ENCODE data around the gene RAB10. TPM values are rescaled to one million over a fixed set of nuclear protein-coding genes. Genes with fewer than 3 reads are reported as not detected.

RAB10 gene
- total and polyA plus RNA-seq, 9 of the 15 experiments (the other 6 are each of a cell fraction or from before 2014, with no cell fraction given) = 25.1 to 214 (median 157) TPM

GRCh38 chr2:26184555-26185303, 150.8 kb downstream of the RAB10 start (continued):
- TF ChIP-seq, protein P1, sequence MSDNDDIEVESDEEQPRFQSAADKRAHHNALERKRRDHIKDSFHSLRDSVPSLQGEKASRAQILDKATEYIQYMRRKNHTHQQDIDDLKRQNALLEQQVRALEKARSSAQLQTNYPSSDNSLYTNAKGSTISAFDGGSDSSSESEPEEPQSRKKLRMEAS (CRISPR knock-in tag; IDR thresholded peaks at IDR 0.05) = peak; percentile 94
- TF ChIP-seq ZBTB11 (CRISPR knock-in tag; IDR thresholded peaks at IDR 0.05) (peak in 1 of 3 experiments; percentile 85; a peak in 2 of 6 replicates), ZNF408 (CRISPR knock-in tag; IDR thresholded peaks at IDR 0.05; ENCODE audit: low read depth) (no peak), CEBPG (CRISPR knock-in tag; IDR thresholded peaks at IDR 0.05) (0 out of 2 replicates have a peak, but pooled peaks have one; percentile 7), CEBPG (tag; conservative IDR thresholded peaks at IDR 0.05 in 1 of 2, IDR thresholded peaks at IDR 0.05 in 1 of 2) (no peak), ELK3 (CRISPR knock-in tag; IDR thresholded peaks at IDR 0.05) (no peak), ZSCAN32 (CRISPR knock-in tag; IDR thresholded peaks at IDR 0.05) (no peak), THRAP3 (IDR thresholded peaks at IDR 0.05; ENCODE audit: borderline replicate concordance) (no peak), CXXC5 (CRISPR knock-in tag; IDR thresholded peaks at IDR 0.05) (peak; percentile 97), KDM5B (IDR thresholded peaks at IDR 0.05; ENCODE audit: insufficient replicate concordance, low read depth, low read length) (peak; percentile 44), ZNF24 (IDR thresholded peaks at IDR 0.05) (no peak; the same call in 1 of the 2 replicates), ZC3H8 (IDR thresholded peaks at IDR 0.05) (no peak), KLF10 (CRISPR knock-in tag; IDR thresholded peaks at IDR 0.05) (no peak), ZNF436 (CRISPR knock-in tag; IDR thresholded peaks at IDR 0.05) (no peak), ZNF146 (CRISPR knock-in tag; IDR thresholded peaks at IDR 0.05; ENCODE audit: unreplicated experiment) (peak; percentile 17), STAT5A (IDR thresholded peaks at IDR 0.05; ENCODE audit: borderline replicate concordance, low read length) (no peak), E2F6 (IDR thresholded peaks at IDR 0.05; ENCODE audit: borderline replicate concordance in 1 of 2, extremely low read depth in 1 of 2, insufficient read depth in 1 of 2, insufficient read length in 1 of 2, low read depth in 1 of 2, low read length in 1 of 2, poor library complexity in 1 of 2, severe bottlenecking in 1 of 2) (peak; percentile 97 to 99)
